RWPE1 (cell line): ENCODE data around the gene TLK2.

Experiments used
- CTCF ChIA-PET: fragments of 350-600 bp; sonication (Branson Sonifier 250); formaldehyde crosslinking; extraction: SDS; loops from one replicate; lab custom pipeline; 2021; lab: Yijun Ruan, JAX
- POLR2A ChIA-PET: fragments of 400-600 bp; formaldehyde crosslinking; extraction: SDS; loops from one replicate; lab custom pipeline; 2020; ENCODE audit warnings: antibody characterized with exemption; ENCODE audit not compliant: low non-redundant PET; lab: Yijun Ruan, JAX
- DNase-seq: peaks from one replicate; pipeline ENCODE4 v3.0.0; 2012; ENCODE audit warnings: low spot score
- H3K27ac ChIP-seq: fragments of 450-650 bp; 2 replicates; pipeline ENCODE4 v1.5.1; 2017
- CTCF ChIP-seq: fragments of 450-650 bp; conservative IDR thresholded peaks from 2 replicates; pipeline ENCODE4 v1.5.1; 2017; ENCODE audit warnings: low read depth, mild to moderate bottlenecking

TLK2 gene

GRCh38 chr17:62653002-62653825 is 174.6 kb downstream of the TLK2 start:
- DNase-seq: no peak
- ChIA-PET POLR2A (no interaction called here), CTCF (interaction anchor here (0.6 kb wide), 1 partner anchor 666 kb away, joined by 10 read pairs; no protein-coding TSS in a partner anchor)
- peak overlapping the region; percentile 44 for H3K27ac ChIP-seq
- no peak for TF ChIP-seq CTCF

- POLR2A ChIA-PET: no interaction called here
- CTCF ChIA-PET: interaction anchor here (0.6 kb wide), 1 partner anchor 667 kb away, joined by 10 read pairs; no protein-coding TSS in a partner anchor
- no peak for DNase-seq
- H3K27ac ChIP-seq: peak overlapping the region; percentile 44
- no peak for TF ChIP-seq CTCF
These were observed 175.5 kb downstream of the TLK2 start for GRCh38 chr17:62653826-62654761.

- no peak overlapping the region for H3K27ac ChIP-seq
- DNase-seq: no peak
- no peak for TF ChIP-seq CTCF
- POLR2A ChIA-PET: no interaction called here
- CTCF ChIA-PET: no interaction called here
These were observed 177.0 kb downstream of the TLK2 start for GRCh38 chr17:62655656-62656055.

GRCh38 chr17:62656446-62656845 is 177.8 kb downstream of the TLK2 start:
- no peak for DNase-seq
- no peak for TF ChIP-seq CTCF
- ChIA-PET POLR2A (no interaction called here), CTCF (interaction anchor here (0.5 kb wide), 1 partner anchor 15 kb away, joined by 3 read pairs; no protein-coding TSS in a partner anchor)
- no peak overlapping the region for H3K27ac ChIP-seq

GRCh38 chr17:62657145-62657665 is 178.6 kb downstream of the TLK2 start:
- ChIA-PET POLR2A (no interaction called here), CTCF (interaction anchor here (0.6 kb wide), 1 partner anchor 750 kb away, joined by 3 read pairs; no protein-coding TSS in a partner anchor)
- DNase-seq: no peak
- TF ChIP-seq CTCF: no peak
- no peak overlapping the region for H3K27ac ChIP-seq

GRCh38 chr17:62657690-62658089 is 179.1 kb downstream of the TLK2 start:
- DNase-seq: no peak
- ChIA-PET POLR2A (no interaction called here), CTCF (no interaction called here)
- no peak overlapping the region for H3K27ac ChIP-seq
- TF ChIP-seq CTCF: no peak
